Right lobe of liver (tissue), 4 donors: ENCODE results near the gene EFNA5.

Source experiments
- CTCF ChIP-seq, 4 donors: fragments of 200-600 bp in 3 of 4; fragments of 450-650 bp in 1 of 4; IDR thresholded peaks; one replicate each; pipeline versions ENCODE4 v1.5.1 to v1.8.0; 2016 to 2022; ENCODE audit warnings: antibody characterized with exemption in 4 of 4, mild to moderate bottlenecking in 2 of 4
- POLR2A ChIP-seq: fragments of 450-650 bp; IDR thresholded peaks from one replicate; pipeline ENCODE4 v1.6.1; 2017; ENCODE audit warnings: antibody characterized with exemption, mild to moderate bottlenecking
- donor health status: DM: no; HTN: no; CAD: no.
- donor health status: DM: no; HTN: no; CAD: no.
- donor health status: DM: no; HTN: yes; CAD: no.

- no peak for TF ChIP-seq CTCF (IDR thresholded peaks at IDR 0.05)
- no peak for TF ChIP-seq POLR2A
These were observed 65.7 kb downstream of the EFNA5 start for GRCh38 chr5:107604990-107605389.
